ENCODE measurements around the gene PACSIN2.
"Not testable (repeated sequence)": the region's sequence is repeated elsewhere in the genome, so short reads cannot be mapped to it uniquely, and the experiment has no call there.

Gene PACSIN2

DNA sequence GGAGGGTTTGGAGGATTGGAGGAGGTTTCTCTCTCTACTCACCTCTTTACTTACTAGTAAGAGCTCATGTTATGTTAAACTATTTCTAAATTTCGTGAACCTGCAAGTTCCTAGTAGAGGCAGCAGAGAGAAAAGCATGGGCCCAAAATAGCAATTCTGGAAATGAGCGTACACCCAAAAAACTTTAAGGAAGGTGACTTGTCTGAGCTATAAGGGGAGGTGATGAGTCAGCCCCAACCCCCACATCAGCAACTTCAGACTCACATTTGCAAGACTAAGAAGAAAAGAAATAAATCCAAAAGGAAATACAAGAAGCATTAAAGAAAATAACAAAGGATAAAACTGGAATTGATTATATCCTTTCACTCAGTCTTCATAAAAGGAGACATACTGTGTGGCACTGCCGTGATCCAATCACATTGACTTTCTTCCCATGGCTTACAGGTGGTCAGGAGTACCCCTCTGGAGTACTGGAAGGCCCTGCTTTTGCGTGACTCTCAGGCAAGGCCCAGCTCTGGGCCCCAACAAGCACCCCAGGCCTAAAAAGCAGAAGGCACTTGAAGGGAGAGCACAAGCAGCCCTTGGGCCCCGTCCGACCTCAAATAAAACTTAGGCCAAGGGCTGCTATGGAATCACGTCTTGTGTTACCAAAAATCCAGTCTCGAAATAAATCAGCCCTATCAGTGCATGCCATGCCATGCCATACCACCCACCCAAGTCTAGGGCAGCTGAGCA is 14.3 kb downstream of the PACSIN2 start:
- TF ChIP-seq, protein P1, sequence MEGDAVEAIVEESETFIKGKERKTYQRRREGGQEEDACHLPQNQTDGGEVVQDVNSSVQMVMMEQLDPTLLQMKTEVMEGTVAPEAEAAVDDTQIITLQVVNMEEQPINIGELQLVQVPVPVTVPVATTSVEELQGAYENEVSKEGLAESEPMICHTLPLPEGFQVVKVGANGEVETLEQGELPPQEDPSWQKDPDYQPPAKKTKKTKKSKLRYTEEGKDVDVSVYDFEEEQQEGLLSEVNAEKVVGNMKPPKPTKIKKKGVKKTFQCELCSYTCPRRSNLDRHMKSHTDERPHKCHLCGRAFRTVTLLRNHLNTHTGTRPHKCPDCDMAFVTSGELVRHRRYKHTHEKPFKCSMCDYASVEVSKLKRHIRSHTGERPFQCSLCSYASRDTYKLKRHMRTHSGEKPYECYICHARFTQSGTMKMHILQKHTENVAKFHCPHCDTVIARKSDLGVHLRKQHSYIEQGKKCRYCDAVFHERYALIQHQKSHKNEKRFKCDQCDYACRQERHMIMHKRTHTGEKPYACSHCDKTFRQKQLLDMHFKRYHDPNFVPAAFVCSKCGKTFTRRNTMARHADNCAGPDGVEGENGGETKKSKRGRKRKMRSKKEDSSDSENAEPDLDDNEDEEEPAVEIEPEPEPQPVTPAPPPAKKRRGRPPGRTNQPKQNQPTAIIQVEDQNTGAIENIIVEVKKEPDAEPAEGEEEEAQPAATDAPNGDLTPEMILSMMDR (IDR thresholded peaks at IDR 0.05; ENCODE audit: borderline replicate concordance, extremely low read depth, low read length, poor library complexity, severe bottlenecking) = no peak
- TF ChIP-seq EZH2 (IDR thresholded peaks at IDR 0.05; ENCODE audit: borderline replicate concordance, low read depth, low read length, severe bottlenecking) = no peak
- no peak overlapping the region for H3K27ac ChIP-seq (ENCODE audit: low read length)
- H3K4me3 ChIP-seq (ENCODE audit: low read depth in 1 of 2, low read length in 2 of 2) = no peak overlapping the region
- H3K9ac ChIP-seq (ENCODE audit: low read depth, low read length) = no peak overlapping the region
- H3K9me3 ChIP-seq (ENCODE audit: insufficient read depth, low read length, severe bottlenecking) = no peaks in the 10 kb centered on the region
- H3K27me3 ChIP-seq (ENCODE audit: insufficient read depth, low read length, poor library complexity) = no peaks in the 10 kb centered on the region
- H2AFZ ChIP-seq (ENCODE audit: low read depth, low read length) = no peak overlapping the region
- DNase-seq (no peak), ATAC-seq (ENCODE audit: insufficient read depth, low read depth) (no peak)
- no peaks in the 10 kb centered on the region for H3K36me3 ChIP-seq (ENCODE audit: insufficient read depth, low read length)
- no peaks in the 10 kb centered on the region; the same call in 1 of the 2 replicates for H3K4me1 ChIP-seq (ENCODE audit: insufficient read depth, low read length)
- H4K20me1 ChIP-seq (ENCODE audit: insufficient read depth, low read length) = peaks cover 76% of the 10 kb centered on the region
- peaks cover 94% of the 10 kb centered on the region for H3K79me2 ChIP-seq (ENCODE audit: insufficient read depth, low read length)
- H3K4me2 ChIP-seq (ENCODE audit: insufficient read depth, low read length) = no peak overlapping the region

DNA sequence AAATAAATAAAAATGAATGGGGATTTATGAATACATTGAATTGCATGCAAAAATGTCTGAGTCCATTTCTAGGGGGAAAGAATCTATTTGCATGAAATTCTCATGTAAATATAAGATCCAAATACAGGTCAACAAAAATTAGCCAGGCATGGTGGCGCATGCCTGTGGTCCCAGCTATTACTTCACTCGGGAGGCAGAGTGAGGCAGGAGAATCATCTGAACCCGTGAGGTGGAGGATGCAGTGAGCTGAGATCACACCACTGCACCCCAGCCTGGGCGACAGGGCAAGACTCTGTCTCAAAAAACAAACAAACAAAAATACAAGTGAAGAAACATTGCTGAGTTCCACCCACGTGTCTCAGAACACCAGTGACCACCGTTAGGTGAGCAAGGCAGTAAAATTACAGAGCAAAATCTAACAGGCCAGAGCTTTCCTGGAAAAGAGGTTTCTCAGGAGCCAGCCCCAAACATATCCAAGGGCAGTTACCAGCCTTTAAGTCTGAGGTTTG is 17.3 kb downstream of the PACSIN2 start:
- H4K20me1 ChIP-seq (ENCODE audit: insufficient read depth, low read length) = peaks cover 77% of the 10 kb centered on the region
- H3K9ac ChIP-seq (ENCODE audit: low read depth, low read length) = no peak overlapping the region

DNA sequence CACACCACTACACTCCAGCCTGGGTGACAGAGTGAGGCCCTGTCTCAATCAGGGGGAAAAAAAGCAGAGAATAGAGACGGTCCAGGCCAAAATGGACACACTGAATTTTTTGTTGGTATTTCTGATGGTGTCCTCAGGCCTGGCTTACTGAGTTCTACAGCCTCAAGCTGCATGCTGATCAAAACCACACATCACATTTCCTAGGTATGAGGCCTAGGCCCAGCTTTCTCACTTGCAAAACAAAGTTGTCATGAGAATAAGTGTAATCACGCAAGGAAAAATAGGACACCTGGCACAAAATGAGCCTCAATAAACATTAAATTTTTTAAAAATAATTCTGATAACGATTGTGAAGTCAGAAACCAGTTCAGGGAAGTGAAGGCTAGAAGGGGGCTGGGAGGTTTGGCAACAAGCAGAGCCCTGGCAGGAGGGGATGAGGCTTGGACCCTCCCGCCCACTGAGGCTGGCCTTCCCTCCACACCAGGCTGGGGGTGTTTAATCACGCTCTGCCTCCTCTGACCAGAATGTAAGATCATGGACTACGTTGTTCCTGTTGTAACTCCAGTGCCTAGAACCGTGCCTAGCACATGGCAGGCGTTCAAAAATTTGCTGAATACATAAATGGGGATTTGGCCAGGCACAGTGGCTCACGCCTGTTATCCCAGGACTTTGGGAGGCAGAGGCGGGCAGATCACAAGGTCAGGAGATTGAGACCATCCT is 18.1 kb downstream of the PACSIN2 start:
- DNase-seq (no peak), ATAC-seq (ENCODE audit: insufficient read depth, low read depth) (no peak)
- TF ChIP-seq, protein P1 (IDR thresholded peaks at IDR 0.05; ENCODE audit: borderline replicate concordance, extremely low read depth, low read length, poor library complexity, severe bottlenecking) = no peak
- no peak for TF ChIP-seq EZH2 (IDR thresholded peaks at IDR 0.05; ENCODE audit: borderline replicate concordance, low read depth, low read length, severe bottlenecking)
- Histone ChIP-seq H3K27me3 (ENCODE audit: insufficient read depth, low read length, poor library complexity) (no peaks in the 10 kb centered on the region), H3K9me3 (ENCODE audit: insufficient read depth, low read length, severe bottlenecking) (no peaks in the 10 kb centered on the region), H3K4me3 (ENCODE audit: low read depth in 1 of 2, low read length in 2 of 2) (no peak overlapping the region), H3K36me3 (ENCODE audit: insufficient read depth, low read length) (peaks cover 15% of the 10 kb centered on the region), H4K20me1 (ENCODE audit: insufficient read depth, low read length) (peaks cover 74% of the 10 kb centered on the region), H3K4me1 (ENCODE audit: insufficient read depth, low read length) (no peaks in the 10 kb centered on the region; the same call in 1 of the 2 replicates), H3K4me2 (ENCODE audit: insufficient read depth, low read length) (no peak overlapping the region), H3K9ac (ENCODE audit: low read depth, low read length) (no peak overlapping the region), H3K79me2 (ENCODE audit: insufficient read depth, low read length) (peaks cover 96% of the 10 kb centered on the region), H3K27ac (ENCODE audit: low read length) (no peak overlapping the region), H2AFZ (ENCODE audit: low read depth, low read length) (no peak overlapping the region)

More for the DNA sequence above, 17.3 kb downstream of the PACSIN2 start:
- Histone ChIP-seq H2AFZ (ENCODE audit: low read depth, low read length) (no peak overlapping the region), H3K36me3 (ENCODE audit: insufficient read depth, low read length) (peaks cover 15% of the 10 kb centered on the region), H3K4me1 (ENCODE audit: insufficient read depth, low read length) (no peaks in the 10 kb centered on the region; the same call in 1 of the 2 replicates), H3K9me3 (ENCODE audit: insufficient read depth, low read length, severe bottlenecking) (no peaks in the 10 kb centered on the region), H3K4me2 (ENCODE audit: insufficient read depth, low read length) (no peak overlapping the region), H3K27ac (ENCODE audit: low read length) (0 out of 2 replicates have a peak overlapping the region, but pooled peaks have one; percentile 11), H3K4me3 (ENCODE audit: low read depth in 1 of 2, low read length in 2 of 2) (no peak overlapping the region), H3K27me3 (ENCODE audit: insufficient read depth, low read length, poor library complexity) (no peaks in the 10 kb centered on the region), H3K79me2 (ENCODE audit: insufficient read depth, low read length) (peaks cover 96% of the 10 kb centered on the region)
- DNase-seq (no peak), ATAC-seq (ENCODE audit: insufficient read depth, low read depth) (no peak)
- no peak for TF ChIP-seq EZH2 (IDR thresholded peaks at IDR 0.05; ENCODE audit: borderline replicate concordance, low read depth, low read length, severe bottlenecking)
- TF ChIP-seq, protein P1 (IDR thresholded peaks at IDR 0.05; ENCODE audit: borderline replicate concordance, extremely low read depth, low read length, poor library complexity, severe bottlenecking) = no peak

DNA sequence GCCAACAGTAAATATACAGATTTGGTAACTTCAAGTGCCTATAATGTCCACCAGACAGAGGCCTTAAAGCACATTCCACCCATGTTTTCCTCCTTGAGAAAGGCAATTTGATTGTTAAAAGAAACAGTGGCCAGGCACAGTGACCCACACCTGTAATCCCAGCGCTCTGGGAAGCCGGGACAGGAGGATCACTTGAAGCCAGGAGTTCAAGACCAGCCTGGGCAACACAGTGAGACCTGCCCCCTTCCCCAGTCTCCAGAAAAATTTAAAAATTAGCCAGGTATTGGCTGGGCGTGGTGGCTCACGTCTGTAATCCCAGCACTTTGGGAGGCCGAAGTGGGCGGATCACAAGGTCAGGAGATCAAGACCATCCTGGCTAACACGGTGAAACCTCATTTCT is 19.3 kb downstream of the PACSIN2 start:
- not testable (repeated sequence) for H3K4me2 ChIP-seq (ENCODE audit: insufficient read depth, low read length)

More for the DNA sequence above, 19.3 kb downstream of the PACSIN2 start:
- peaks cover 96% of the 10 kb centered on the region for H3K79me2 ChIP-seq (ENCODE audit: insufficient read depth, low read length)
- H3K4me3 ChIP-seq (ENCODE audit: low read depth in 1 of 2, low read length in 2 of 2); H2AFZ ChIP-seq (ENCODE audit: low read depth, low read length); H3K27ac ChIP-seq (ENCODE audit: low read length); H3K4me1 ChIP-seq (ENCODE audit: insufficient read depth, low read length); DNase-seq; H3K9me3 ChIP-seq (ENCODE audit: insufficient read depth, low read length, severe bottlenecking); ATAC-seq (ENCODE audit: insufficient read depth, low read depth); H3K9ac ChIP-seq (ENCODE audit: low read depth, low read length); H3K27me3 ChIP-seq (ENCODE audit: insufficient read depth, low read length, poor library complexity): not testable (repeated sequence)
- H4K20me1 ChIP-seq (ENCODE audit: insufficient read depth, low read length) = peaks cover 71% of the 10 kb centered on the region
- H3K36me3 ChIP-seq (ENCODE audit: insufficient read depth, low read length) = peaks cover 15% of the 10 kb centered on the region
